Endothelial cell of umbilical vein (primary cell): ENCODE measurements around the gene RAD51B. TPM values are rescaled to one million over a fixed set of nuclear protein-coding genes. Genes with fewer than 3 reads are reported as not detected.

Experiments
- BruUV-seq: library from RNA; stranded (reverse); fragments of 400-500 nt; replicated peaks from 2 replicates; lab custom pipeline; 2021; lab: Mats Ljungman, UMichigan
- CTCF ChIA-PET: fragments of 300-600, 350-600 bp; sonication (Branson Sonifier 250); formaldehyde crosslinking; loops from one replicate; lab custom pipeline; 2021; ENCODE audit warnings: antibody characterized with exemption, inconsistent platforms; lab: Charles Lee
- POLR2A ChIA-PET: fragments of 300-600, 350-600 bp; sonication (Branson Sonifier 250); formaldehyde crosslinking; loops from one replicate; lab custom pipeline; 2021; ENCODE audit warnings: antibody characterized with exemption, inconsistent platforms; lab: Charles Lee
- DNase-seq: peaks from one replicate; pipeline ENCODE4 v3.0.0-alpha.2; 2011; ENCODE audit warnings: low read depth, low spot score
- FAIRE-seq: peaks from 2 replicates; lab custom pipeline; 2011; peaks lifted over from hg19 to GRCh38; lab: Jason Lieb, UNC
- H2AFZ ChIP-seq: 2 replicates; pipeline ENCODE4 v1.6.0; 2012; ENCODE audit warnings: low read depth, low read length, control low read depth, inconsistent platforms
- H3K27ac ChIP-seq: 2 replicates; pipeline ENCODE4 v1.5.1; 2011; ENCODE audit warnings: low read depth, mild to moderate bottlenecking, control low read depth, low read length, moderate library complexity; ENCODE audit not compliant: insufficient read depth
- H3K27me3 ChIP-seq, 2 experiments: 2 replicates each; pipeline versions ENCODE4 v1.6.0 to v1.6.1; 2011; ENCODE audit warnings: low read length in 2 of 2, mixed read lengths in 1 of 2; ENCODE audit not compliant: control insufficient read depth in 2 of 2, insufficient read depth in 2 of 2
- H3K36me3 ChIP-seq, 2 experiments: 2 replicates in 1 of 2; 3 replicates in 1 of 2; pipeline ENCODE4 v1.5.1; 2011; ENCODE audit warnings: low read length in 2 of 2, mild to moderate bottlenecking in 1 of 2, moderate library complexity in 1 of 2; ENCODE audit not compliant: control insufficient read depth in 2 of 2, insufficient read depth in 2 of 2; ENCODE audit errors: extremely low read depth in 1 of 2
- H3K4me1 ChIP-seq: 3 replicates; pipeline ENCODE4 v1.5.1; 2011; ENCODE audit warnings: mild to moderate bottlenecking, low read length; ENCODE audit not compliant: control insufficient read depth, insufficient read depth; ENCODE audit errors: extremely low read depth
- H3K4me2 ChIP-seq: 2 replicates; pipeline ENCODE4 v1.6.1; 2011; ENCODE audit warnings: low read length, control low read depth, mixed read lengths; ENCODE audit not compliant: insufficient read depth
- H3K4me3 ChIP-seq, 3 experiments: fragments of 200-600 bp in 1 of 3; sonication (generic), shearing (Covaris generic) in 1 of 3; replicated peaks in 1 of 3; 2 replicates each; pipeline ENCODE4 v1.5.1; 2011 to 2016; ENCODE audit warnings: control low read depth in 3 of 3, low read length in 3 of 3, mild to moderate bottlenecking in 2 of 3, inconsistent platforms in 1 of 3, low read depth in 1 of 3, moderate library complexity in 1 of 3; ENCODE audit not compliant: insufficient read depth in 1 of 3
- H3K79me2 ChIP-seq: 2 replicates; pipeline ENCODE4 v1.6.0; 2012; ENCODE audit warnings: low read length, inconsistent platforms; ENCODE audit not compliant: control insufficient read depth, insufficient read depth
- H3K9ac ChIP-seq: replicated peaks from 2 replicates; pipeline ENCODE3; 2011; ENCODE audit warnings: low read length, control low read depth; ENCODE audit not compliant: insufficient read depth; ENCODE audit errors: extremely low read depth
- H3K9me1 ChIP-seq: replicated peaks from 3 replicates; pipeline ENCODE4 v1.6.0; 2011; ENCODE audit warnings: mild to moderate bottlenecking, low read length; ENCODE audit not compliant: control insufficient read depth, insufficient read depth; ENCODE audit errors: extremely low read depth
- H3K9me3 ChIP-seq: replicated peaks from 2 replicates; pipeline ENCODE4 v1.5.1; 2012; ENCODE audit warnings: low read length, inconsistent platforms; ENCODE audit not compliant: control insufficient read depth, insufficient read depth
- H4K20me1 ChIP-seq: replicated peaks from 2 replicates; pipeline ENCODE3; 2011; ENCODE audit warnings: mild to moderate bottlenecking, low read length; ENCODE audit not compliant: control insufficient read depth, insufficient read depth; ENCODE audit errors: extremely low read depth
- CTCF ChIP-seq, 2 donors: IDR thresholded peaks; 1 replicate in 1 of 2; 2 replicates in 1 of 2; pipeline ENCODE4 v1.5.1; 2011; ENCODE audit warnings: low read length in 2 of 2, mild to moderate bottlenecking in 2 of 2, moderate library complexity in 2 of 2, control low read depth in 1 of 2, inconsistent platforms in 1 of 2, low read depth in 1 of 2; ENCODE audit not compliant: insufficient read depth in 1 of 2; ENCODE audit errors: extremely low read depth in 1 of 2
- FOS ChIP-seq: IDR thresholded peaks from 2 replicates; pipeline ENCODE4 v1.6.1; 2011; ENCODE audit warnings: mild to moderate bottlenecking, low read length, moderate library complexity, borderline replicate concordance; ENCODE audit not compliant: insufficient read depth
- GATA2 ChIP-seq: IDR thresholded peaks from 2 replicates; pipeline ENCODE4 v1.7.0; 2011; ENCODE audit warnings: low read depth, mild to moderate bottlenecking, moderate library complexity, mixed read lengths, low read length; ENCODE audit not compliant: insufficient read length, insufficient read depth
- POLR2A ChIP-seq: IDR thresholded peaks from 2 replicates; pipeline ENCODE4 v1.6.1; 2012; ENCODE audit warnings: low read depth, mild to moderate bottlenecking, control low read depth, low read length
- dilution Hi-C: fragments of 300-500 bp; cut with MboI; formaldehyde crosslinking; loops from one replicate; pipeline ENCODE4 v1.15.0; 2019; ENCODE audit warnings: low sequenced_read_pairs; ENCODE audit not compliant: extremely low pct_ligation_motif_present
- intact Hi-C: fragments of 100-400 bp; cut with micrococcal nuclease; formaldehyde crosslinking; loops from one replicate; pipeline ENCODE4 v1.10.0; 2022
- polyA plus RNA-seq, 4 experiments: library from polyadenylated mRNA; depleted of rRNA in 3 of 4; stranded (reverse) in 3 of 4; unstranded in 1 of 4; fragments of >200 nt; gene quantifications; 2 replicates each; pipeline versions ENCODE4 v1.2.1 to v1.2.3, GENCODE V29; 2011 to 2012; ENCODE audit warnings: missing spikeins in 1 of 4
- total RNA-seq: library from RNA; stranded (reverse); gene quantifications from 2 replicates; pipeline ENCODE4 v1.2.3, GENCODE V29; 2021

The RAD51B gene
- total and polyA plus RNA-seq, 2 donors (not counting 3 experiments of a cell fraction or from before 2014, with no cell fraction given), result 3.9 to 19.0 TPM

- Histone ChIP-seq H3K9me1 (no peaks in the 10 kb centered on the region), H3K4me1 (peaks cover 30% of the 10 kb centered on the region), H3K9me3 (no peaks in the 10 kb centered on the region), H3K36me3 (no peaks in the 10 kb centered on the region), H3K9ac (no peak overlapping the region), H3K27ac (peak overlapping the region; percentile 99), H3K4me3 (no peak overlapping the region), H4K20me1 (no peaks in the 10 kb centered on the region), H2AFZ (no peak overlapping the region), H3K79me2 (no peaks in the 10 kb centered on the region), H3K4me2 (no peak overlapping the region), H3K27me3 (no peaks in the 10 kb centered on the region)
- dilution Hi-C loops, result no loop called here
- DNase-seq (no peak), FAIRE-seq (no peak)
- intact Hi-C loops, result loop anchor here (5.0 kb wide), 1 partner anchor 91 kb away; no protein-coding TSS in a partner anchor
- TF ChIP-seq FOS (no peak), CTCF (IDR thresholded peaks at IDR 0.05; ENCODE audit: extremely low read depth in 1 of 2, insufficient read depth in 1 of 2, low read depth in 1 of 2, low read length in 2 of 2) (no peak), POLR2A (no peak), GATA2 (no peak)
- ChIA-PET CTCF (interaction anchor here (0.9 to 1.7 kb wide), 11 partner anchors 14 to 592 kb away, joined by 3 to 12 read pairs (median 4); no protein-coding TSS in a partner anchor), POLR2A (interaction anchor here (0.6 to 1.3 kb wide), 2 partner anchors 449 to 560 kb away, joined by 3 to 9 read pairs; partner anchors contain the start of gene ZFP36L1)
- no TSS peak for BruUV-seq
Observed at GRCh38 chr14:68233101-68233784, 413.7 kb downstream of the RAD51B start.
